GM23338 (cell line): Measurements from ENCODE around the gene GRIK4. TPM values are rescaled to one million over a fixed set of nuclear protein-coding genes. Genes with fewer than 3 reads are reported as not detected.

Experiments
- ATAC-seq: fragments of 200-7000 bp; cut with Tn5 transposase; 3 replicates; pipeline ENCODE4 v1.9.1; 2020
- DNase-seq: peaks from one replicate; pipeline ENCODE4 v3.0.0-alpha.2; 2015; ENCODE audit warnings: low spot score
- H2AFZ ChIP-seq: fragments of 200-600 bp; sonication (generic); 2 replicates; pipeline ENCODE4 v1.8.0; 2016; ENCODE audit warnings: antibody characterized with exemption, mild to moderate bottlenecking, moderate library complexity
- H3F3A ChIP-seq: fragments of 200-600 bp; sonication (generic); replicated peaks from 2 replicates; pipeline ENCODE4 v1.8.0; 2017; ENCODE audit warnings: antibody characterized with exemption, mixed run types, low read depth
- H3K27ac ChIP-seq: fragments of 200-600 bp; sonication (generic); 2 replicates; pipeline ENCODE4 v1.6.1; 2016; ENCODE audit warnings: low read depth
- H3K27me3 ChIP-seq: fragments of 200-600 bp; sonication (generic); 2 replicates; pipeline ENCODE4 v1.8.0; 2016; ENCODE audit warnings: mild to moderate bottlenecking, mixed run types, moderate library complexity; ENCODE audit not compliant: insufficient read depth
- H3K36me3 ChIP-seq: fragments of 200-600 bp; sonication (generic); 2 replicates; pipeline ENCODE4 v1.8.0; 2016; ENCODE audit warnings: mild to moderate bottlenecking; ENCODE audit not compliant: insufficient read depth
- H3K4me1 ChIP-seq: fragments of 200-600 bp; sonication (generic); 2 replicates; pipeline ENCODE4 v1.8.0; 2016; ENCODE audit warnings: mild to moderate bottlenecking, moderate library complexity; ENCODE audit not compliant: insufficient read depth
- H3K4me2 ChIP-seq: fragments of 200-600 bp; sonication (generic); 2 replicates; pipeline ENCODE4 v1.7.1; 2017; ENCODE audit warnings: mixed run types
- H3K4me3 ChIP-seq: fragments of 200-600 bp; sonication (generic); 2 replicates; pipeline ENCODE4 v1.6.1; 2016; ENCODE audit warnings: mixed run types
- H3K79me2 ChIP-seq: fragments of 200-600 bp; sonication (generic); replicated peaks from 2 replicates; pipeline ENCODE4 v1.8.0; 2017; ENCODE audit warnings: mild to moderate bottlenecking; ENCODE audit not compliant: insufficient read depth
- H3K9me2 ChIP-seq: fragments of 200-600 bp; sonication (generic); 2 replicates; pipeline ENCODE4 v1.8.0; 2017; ENCODE audit not compliant: insufficient read depth
- H4K20me1 ChIP-seq: fragments of 200-600 bp; sonication (generic); replicated peaks from 2 replicates; pipeline ENCODE4 v1.8.0; 2017; ENCODE audit warnings: mild to moderate bottlenecking; ENCODE audit not compliant: insufficient read depth
- H3K27ac Mint-ChIP-seq: 2 replicates; pipeline ENCODE4 v1.8.0; 2020; ENCODE audit warnings: inconsistent platforms, mild to moderate bottlenecking, moderate library complexity, mixed read lengths
- H3K27me3 Mint-ChIP-seq: 3 replicates; pipeline ENCODE4 v1.8.0; 2022; ENCODE audit warnings: low read depth, mild to moderate bottlenecking, moderate library complexity, mixed read lengths, inconsistent platforms; ENCODE audit not compliant: insufficient read depth, poor library complexity
- H3K36me3 Mint-ChIP-seq: 3 replicates; pipeline ENCODE4 v1.8.0; 2021; ENCODE audit warnings: low read depth, mild to moderate bottlenecking, inconsistent platforms, moderate library complexity, mixed read lengths
- H3K4me1 Mint-ChIP-seq: 3 replicates; pipeline ENCODE4 v1.8.0; 2020; ENCODE audit warnings: mild to moderate bottlenecking, inconsistent platforms, mixed read lengths
- H3K4me3 Mint-ChIP-seq: 3 replicates; pipeline ENCODE4 v1.8.0; 2021; ENCODE audit warnings: moderate library complexity, mild to moderate bottlenecking, inconsistent platforms, mixed read lengths
- H3K9me3 Mint-ChIP-seq: 3 replicates; pipeline ENCODE4 v1.8.0; 2020; ENCODE audit warnings: moderate library complexity, mild to moderate bottlenecking, inconsistent platforms, mixed read lengths
- CREB1 ChIP-seq: fragments of 250-450 bp; sonication (Bioruptor Pico); IDR thresholded peaks from 2 replicates; pipeline ENCODE4 v1.5.0; 2020; ENCODE audit warnings: low read depth, mild to moderate bottlenecking, moderate library complexity
- JUNB ChIP-seq: IDR thresholded peaks from one replicate; pipeline ENCODE4 v1.6.1; 2016; ENCODE audit warnings: antibody characterized with exemption; ENCODE audit not compliant: unreplicated experiment
- POLR2AphosphoS5 ChIP-seq: IDR thresholded peaks from 2 replicates; pipeline ENCODE4 v1.6.1; 2016; ENCODE audit warnings: antibody characterized with exemption, low read depth
- REST ChIP-seq: IDR thresholded peaks from one replicate; pipeline ENCODE4 v1.6.1; 2018; ENCODE audit warnings: antibody characterized with exemption; ENCODE audit not compliant: unreplicated experiment
- STAT1 ChIP-seq: IDR thresholded peaks from one replicate; pipeline ENCODE4 v1.6.1; 2016; ENCODE audit warnings: antibody characterized with exemption; ENCODE audit not compliant: unreplicated experiment
- ZNF331 ChIP-seq: fragments of 250-450 bp; sonication (Bioruptor Pico); IDR thresholded peaks from 2 replicates; pipeline ENCODE4 v1.5.0; 2020; ENCODE audit warnings: low read depth, mild to moderate bottlenecking, moderate library complexity
- polyA plus RNA-seq: library from polyadenylated mRNA; unstranded; fragments of >200 nt; fragmentation: Nextera tagmentation; extraction: Ambion mirVana; gene quantifications from 2 replicates; pipeline ENCODE4 v1.2.1, GENCODE V29; 2016
- total RNA-seq: library from RNA; depleted of rRNA; stranded (reverse); fragments of >200 nt; shearing (Covaris generic); gene quantifications from 2 replicates; pipeline ENCODE4 v1.2.3, GENCODE V29; 2014
- TF ChIP-seq, protein P1 (sequence below): IDR thresholded peaks from 2 replicates; pipeline ENCODE4 v1.6.1; 2016; ENCODE audit warnings: antibody characterized with exemption
- TF ChIP-seq, protein P2 (sequence below): fragments of 250-450 bp; sonication (Bioruptor Pico); IDR thresholded peaks from 2 replicates; pipeline ENCODE4 v1.5.0; 2020; ENCODE audit warnings: mild to moderate bottlenecking, moderate library complexity

GRIK4 gene
- total and polyA plus RNA-seq, 2 experiments from 2014 or later, result 0.63 to 2.2 TPM

DNA sequence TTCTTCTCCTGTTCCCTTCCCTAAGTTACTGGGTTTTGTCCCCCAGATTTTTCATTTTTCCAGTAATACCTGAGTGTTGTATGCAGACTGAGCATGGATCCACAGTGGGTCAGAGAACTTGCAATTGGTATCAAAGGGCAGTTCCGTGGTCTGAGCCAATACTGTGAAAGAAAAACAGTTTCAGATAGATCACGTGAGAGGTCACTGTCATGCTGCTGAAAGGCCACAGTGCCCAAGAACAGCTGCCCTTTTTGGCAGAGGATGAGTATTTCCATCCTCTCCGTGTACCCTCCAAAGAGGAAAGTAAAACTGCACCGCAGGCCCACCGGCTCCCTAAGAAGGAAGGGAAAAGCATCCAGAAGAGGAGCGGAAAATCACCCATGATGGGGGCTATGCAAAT, 439.3 kb downstream of the GRIK4 start:
- TF ChIP-seq STAT1 (no peak), ZNF331 (CRISPR knock-in tag) (no peak), JUNB (no peak), POLR2AphosphoS5 (no peak)
- no peaks in the 10 kb centered on the region for H3K9me2 ChIP-seq
- no peak for ATAC-seq

GRCh38 chr11:120952461-120953434, 441.2 kb downstream of the GRIK4 start:
- Histone ChIP-seq H3K4me1 (peaks cover 14% of the 10 kb centered on the region), H2AFZ (peak overlapping the region; percentile 38; the same call in 1 of the 2 replicates), H3K4me3 (no peak overlapping the region), H3K4me2 (0 out of 2 replicates have a peak overlapping the region, but pooled peaks have one; percentile 64), H3K36me3 (no peaks in the 10 kb centered on the region), H3K79me2 (no peaks in the 10 kb centered on the region), H4K20me1 (no peaks in the 10 kb centered on the region), H3K9me2 (no peaks in the 10 kb centered on the region), H3F3A (no peaks in the 10 kb centered on the region), H3K27me3 (no peaks in the 10 kb centered on the region), H3K27ac (no peak overlapping the region)
- peak; percentile 93 for DNase-seq
- H3K27ac Mint-ChIP-seq, result no peak overlapping the region
- H3K4me3 Mint-ChIP-seq, result peak overlapping the region; percentile 20
- H3K9me3 Mint-ChIP-seq, result no peaks in the 10 kb centered on the region; the same call in 2 of the 3 replicates
- H3K36me3 Mint-ChIP-seq, result no peaks in the 10 kb centered on the region
- H3K4me1 Mint-ChIP-seq, result peaks cover 40% of the 10 kb centered on the region
- peaks cover 13% of the 10 kb centered on the region for H3K27me3 Mint-ChIP-seq
- ATAC-seq, result peak; percentile 82
- no peak for TF ChIP-seq REST
- TF ChIP-seq, protein P1, sequence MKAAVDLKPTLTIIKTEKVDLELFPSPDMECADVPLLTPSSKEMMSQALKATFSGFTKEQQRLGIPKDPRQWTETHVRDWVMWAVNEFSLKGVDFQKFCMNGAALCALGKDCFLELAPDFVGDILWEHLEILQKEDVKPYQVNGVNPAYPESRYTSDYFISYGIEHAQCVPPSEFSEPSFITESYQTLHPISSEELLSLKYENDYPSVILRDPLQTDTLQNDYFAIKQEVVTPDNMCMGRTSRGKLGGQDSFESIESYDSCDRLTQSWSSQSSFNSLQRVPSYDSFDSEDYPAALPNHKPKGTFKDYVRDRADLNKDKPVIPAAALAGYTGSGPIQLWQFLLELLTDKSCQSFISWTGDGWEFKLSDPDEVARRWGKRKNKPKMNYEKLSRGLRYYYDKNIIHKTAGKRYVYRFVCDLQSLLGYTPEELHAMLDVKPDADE, result no peak
- TF ChIP-seq, protein P2, sequence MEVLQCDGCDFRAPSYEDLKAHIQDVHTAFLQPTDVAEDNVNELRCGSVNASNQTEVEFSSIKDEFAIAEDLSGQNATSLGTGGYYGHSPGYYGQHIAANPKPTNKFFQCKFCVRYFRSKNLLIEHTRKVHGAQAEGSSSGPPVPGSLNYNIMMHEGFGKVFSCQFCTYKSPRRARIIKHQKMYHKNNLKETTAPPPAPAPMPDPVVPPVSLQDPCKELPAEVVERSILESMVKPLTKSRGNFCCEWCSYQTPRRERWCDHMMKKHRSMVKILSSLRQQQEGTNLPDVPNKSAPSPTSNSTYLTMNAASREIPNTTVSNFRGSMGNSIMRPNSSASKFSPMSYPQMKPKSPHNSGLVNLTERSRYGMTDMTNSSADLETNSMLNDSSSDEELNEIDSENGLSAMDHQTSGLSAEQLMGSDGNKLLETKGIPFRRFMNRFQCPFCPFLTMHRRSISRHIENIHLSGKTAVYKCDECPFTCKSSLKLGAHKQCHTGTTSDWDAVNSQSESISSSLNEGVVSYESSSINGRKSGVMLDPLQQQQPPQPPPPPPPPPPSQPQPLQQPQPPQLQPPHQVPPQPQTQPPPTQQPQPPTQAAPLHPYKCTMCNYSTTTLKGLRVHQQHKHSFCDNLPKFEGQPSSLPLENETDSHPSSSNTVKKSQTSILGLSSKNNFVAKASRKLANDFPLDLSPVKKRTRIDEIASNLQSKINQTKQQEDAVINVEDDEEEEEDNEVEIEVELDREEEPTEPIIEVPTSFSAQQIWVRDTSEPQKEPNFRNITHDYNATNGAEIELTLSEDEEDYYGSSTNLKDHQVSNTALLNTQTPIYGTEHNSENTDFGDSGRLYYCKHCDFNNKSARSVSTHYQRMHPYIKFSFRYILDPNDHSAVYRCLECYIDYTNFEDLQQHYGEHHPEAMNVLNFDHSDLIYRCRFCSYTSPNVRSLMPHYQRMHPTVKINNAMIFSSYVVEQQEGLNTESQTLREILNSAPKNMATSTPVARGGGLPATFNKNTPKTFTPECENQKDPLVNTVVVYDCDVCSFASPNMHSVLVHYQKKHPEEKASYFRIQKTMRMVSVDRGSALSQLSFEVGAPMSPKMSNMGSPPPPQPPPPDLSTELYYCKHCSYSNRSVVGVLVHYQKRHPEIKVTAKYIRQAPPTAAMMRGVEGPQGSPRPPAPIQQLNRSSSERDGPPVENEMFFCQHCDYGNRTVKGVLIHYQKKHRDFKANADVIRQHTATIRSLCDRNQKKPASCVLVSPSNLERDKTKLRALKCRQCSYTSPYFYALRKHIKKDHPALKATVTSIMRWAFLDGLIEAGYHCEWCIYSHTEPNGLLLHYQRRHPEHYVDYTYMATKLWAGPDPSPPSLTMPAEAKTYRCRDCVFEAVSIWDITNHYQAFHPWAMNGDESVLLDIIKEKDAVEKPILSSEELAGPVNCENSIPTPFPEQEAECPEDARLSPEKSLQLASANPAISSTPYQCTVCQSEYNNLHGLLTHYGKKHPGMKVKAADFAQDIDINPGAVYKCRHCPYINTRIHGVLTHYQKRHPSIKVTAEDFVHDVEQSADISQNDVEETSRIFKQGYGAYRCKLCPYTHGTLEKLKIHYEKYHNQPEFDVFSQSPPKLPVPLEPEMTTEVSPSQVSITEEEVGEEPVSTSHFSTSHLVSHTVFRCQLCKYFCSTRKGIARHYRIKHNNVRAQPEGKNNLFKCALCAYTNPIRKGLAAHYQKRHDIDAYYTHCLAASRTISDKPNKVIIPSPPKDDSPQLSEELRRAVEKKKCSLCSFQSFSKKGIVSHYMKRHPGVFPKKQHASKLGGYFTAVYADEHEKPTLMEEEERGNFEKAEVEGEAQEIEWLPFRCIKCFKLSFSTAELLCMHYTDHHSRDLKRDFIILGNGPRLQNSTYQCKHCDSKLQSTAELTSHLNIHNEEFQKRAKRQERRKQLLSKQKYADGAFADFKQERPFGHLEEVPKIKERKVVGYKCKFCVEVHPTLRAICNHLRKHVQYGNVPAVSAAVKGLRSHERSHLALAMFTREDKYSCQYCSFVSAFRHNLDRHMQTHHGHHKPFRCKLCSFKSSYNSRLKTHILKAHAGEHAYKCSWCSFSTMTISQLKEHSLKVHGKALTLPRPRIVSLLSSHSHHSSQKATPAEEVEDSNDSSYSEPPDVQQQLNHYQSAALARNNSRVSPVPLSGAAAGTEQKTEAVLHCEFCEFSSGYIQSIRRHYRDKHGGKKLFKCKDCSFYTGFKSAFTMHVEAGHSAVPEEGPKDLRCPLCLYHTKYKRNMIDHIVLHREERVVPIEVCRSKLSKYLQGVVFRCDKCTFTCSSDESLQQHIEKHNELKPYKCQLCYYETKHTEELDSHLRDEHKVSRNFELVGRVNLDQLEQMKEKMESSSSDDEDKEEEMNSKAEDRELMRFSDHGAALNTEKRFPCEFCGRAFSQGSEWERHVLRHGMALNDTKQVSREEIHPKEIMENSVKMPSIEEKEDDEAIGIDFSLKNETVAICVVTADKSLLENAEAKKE (CRISPR knock-in tag), result peak; percentile 65; the same call in 1 of the 2 replicates
- TF ChIP-seq CREB1, result 0 out of 2 replicates have a peak, but pooled peaks have one; percentile 25
- no peak for TF ChIP-seq ZNF331 (CRISPR knock-in tag)
- no peak for TF ChIP-seq POLR2AphosphoS5

More for the DNA sequence above, 439.3 kb downstream of the GRIK4 start:
- no peak overlapping the region for H3K4me3 Mint-ChIP-seq
- peaks cover 9% of the 10 kb centered on the region for H3K27me3 Mint-ChIP-seq
- no peaks in the 10 kb centered on the region for H3K36me3 ChIP-seq
- peaks cover 29% of the 10 kb centered on the region for H3K4me1 Mint-ChIP-seq
- H3K4me3 ChIP-seq, result no peak overlapping the region
- no peaks in the 10 kb centered on the region for H3F3A ChIP-seq
- H3K27ac ChIP-seq, result no peak overlapping the region
- no peak overlapping the region for H2AFZ ChIP-seq
- no peak overlapping the region for H3K27ac Mint-ChIP-seq
- H3K36me3 Mint-ChIP-seq, result no peaks in the 10 kb centered on the region
- H3K4me1 ChIP-seq, result peaks cover 3% of the 10 kb centered on the region; the same call in 1 of the 2 replicates
- H3K4me2 ChIP-seq, result no peak overlapping the region
- H3K9me3 Mint-ChIP-seq, result no peaks in the 10 kb centered on the region; the same call in 2 of the 3 replicates
- DNase-seq, result no peak
- no peaks in the 10 kb centered on the region for H3K27me3 ChIP-seq
- no peaks in the 10 kb centered on the region for H4K20me1 ChIP-seq
- H3K79me2 ChIP-seq, result no peaks in the 10 kb centered on the region
